Measurements from ENCODE around the gene CEP57L1.

GRCh38 chr6:109105681-109106080, 10.4 kb downstream of the CEP57L1 start:
- TF ChIP-seq YY1 (IDR thresholded peaks at IDR 0.05; ENCODE audit: insufficient read depth, insufficient read length) (no peak), SUZ12 (IDR thresholded peaks at IDR 0.05; ENCODE audit: extremely low read depth, insufficient read depth, insufficient read length) (no peak), ZNF274 (IDR thresholded peaks at IDR 0.05; ENCODE audit: low read depth, low read length) (no peak)
